COLO668 (cell line): Measurements from ENCODE around the gene NXF1.
A peak's percentile ranks its signal among the peaks of the same experiment; 100 is the strongest.
"Not testable (repeated sequence)": the region's sequence is repeated elsewhere in the genome, so short reads cannot be mapped to it uniquely, and the experiment has no call there.

Experiments
- DNase-seq: peaks from one replicate; lab custom pipeline; 2025; ENCODE audit not compliant: unreplicated experiment; lab: John Stamatoyannopoulos, UW

Gene NXF1

DNA sequence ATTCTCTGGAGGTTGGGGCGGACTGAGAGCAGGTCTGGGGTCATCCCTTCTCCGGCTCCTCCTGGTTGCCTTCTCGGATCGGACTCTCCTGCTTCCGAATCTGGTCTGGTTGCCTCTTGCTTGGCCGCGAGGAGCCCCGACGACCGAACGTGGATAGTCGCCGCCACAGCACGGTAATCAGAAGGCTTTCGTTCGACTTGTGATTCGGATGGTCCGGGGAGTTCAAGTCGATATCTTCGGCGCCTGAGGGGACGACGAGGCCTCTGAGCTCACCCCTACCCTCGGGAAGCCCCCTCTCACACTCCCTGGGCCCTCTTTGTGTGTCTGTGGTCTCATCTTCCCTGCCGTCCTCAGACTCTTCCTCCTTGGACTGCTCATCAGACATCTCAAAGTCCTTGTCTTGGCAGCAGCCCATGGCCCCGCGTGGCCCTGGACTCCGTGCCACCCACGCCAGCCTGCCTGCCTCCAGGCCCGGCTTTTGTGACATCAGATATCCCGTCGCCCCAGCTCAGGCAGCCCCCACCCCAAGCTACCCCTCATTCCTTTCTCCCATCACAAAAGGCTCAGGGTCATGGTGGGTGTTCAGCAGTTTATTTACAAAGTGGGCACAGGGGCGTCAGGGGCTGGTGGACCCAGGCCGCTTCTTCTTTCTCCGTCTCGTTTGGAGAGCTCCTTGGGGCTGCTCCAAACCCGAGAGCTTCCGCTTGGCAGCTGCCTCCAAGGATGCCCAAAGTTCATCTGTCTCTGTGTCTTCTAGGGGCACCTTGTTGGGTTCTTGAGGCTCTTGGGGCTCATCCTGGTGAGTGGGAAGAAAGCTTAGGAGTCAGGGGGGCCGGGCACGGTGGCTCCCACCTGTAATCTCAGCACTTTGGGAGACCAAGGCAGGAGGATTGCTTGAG, 27.3 kb upstream of the NXF1 start, which contains the start of gene TEX54:
Gene TEX54, minus strand, starts transcription at position 506 of the 899 bp plus-strand sequence.
- DNase-seq: peak; percentile 65

DNA sequence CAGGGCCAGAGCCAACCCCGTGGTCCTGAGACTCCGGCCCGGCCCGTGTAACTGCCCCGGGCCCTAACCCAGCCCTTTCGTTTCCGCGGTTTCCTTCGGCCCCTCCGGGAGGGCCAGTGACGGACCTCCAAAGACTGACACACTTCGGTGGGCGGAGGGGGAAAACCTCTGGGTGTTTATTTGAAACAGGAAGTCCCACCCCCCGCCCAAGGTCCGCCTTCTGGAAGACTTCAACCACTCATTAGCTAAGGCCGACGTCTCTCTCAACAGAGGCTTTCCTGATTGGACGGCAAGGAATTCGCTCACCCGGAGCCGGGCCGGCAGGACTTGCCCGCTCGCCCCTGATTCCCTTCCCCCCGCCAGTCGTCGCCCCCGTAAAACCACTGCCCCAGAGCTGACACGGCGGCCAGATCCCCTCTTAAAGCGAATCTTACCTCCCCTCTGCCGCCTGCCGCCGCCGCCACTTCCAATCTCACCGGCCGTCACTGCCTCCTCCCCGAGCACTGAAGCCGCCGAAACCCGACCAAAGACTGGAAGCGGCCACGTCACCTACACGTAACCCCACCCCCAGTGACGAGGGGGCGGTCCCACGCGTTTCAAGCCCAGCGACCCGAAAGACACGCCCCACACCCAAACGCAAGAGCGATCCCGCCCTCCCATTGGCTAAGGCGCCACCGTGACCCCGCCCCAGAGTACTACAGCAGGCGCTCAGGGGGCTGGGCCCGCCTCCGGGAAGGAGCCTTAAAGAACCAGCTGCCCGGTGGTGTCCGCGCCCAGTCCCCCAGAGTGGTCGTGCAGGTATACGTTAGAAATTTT, 26.5 kb upstream of the NXF1 start, which contains the start of gene STX5:
Gene STX5, minus strand, starts transcription at position 532 of the 816 bp plus-strand sequence. CDS start 808 bp downstream, outside the sequence.
- DNase-seq: peak; percentile 99

DNA sequence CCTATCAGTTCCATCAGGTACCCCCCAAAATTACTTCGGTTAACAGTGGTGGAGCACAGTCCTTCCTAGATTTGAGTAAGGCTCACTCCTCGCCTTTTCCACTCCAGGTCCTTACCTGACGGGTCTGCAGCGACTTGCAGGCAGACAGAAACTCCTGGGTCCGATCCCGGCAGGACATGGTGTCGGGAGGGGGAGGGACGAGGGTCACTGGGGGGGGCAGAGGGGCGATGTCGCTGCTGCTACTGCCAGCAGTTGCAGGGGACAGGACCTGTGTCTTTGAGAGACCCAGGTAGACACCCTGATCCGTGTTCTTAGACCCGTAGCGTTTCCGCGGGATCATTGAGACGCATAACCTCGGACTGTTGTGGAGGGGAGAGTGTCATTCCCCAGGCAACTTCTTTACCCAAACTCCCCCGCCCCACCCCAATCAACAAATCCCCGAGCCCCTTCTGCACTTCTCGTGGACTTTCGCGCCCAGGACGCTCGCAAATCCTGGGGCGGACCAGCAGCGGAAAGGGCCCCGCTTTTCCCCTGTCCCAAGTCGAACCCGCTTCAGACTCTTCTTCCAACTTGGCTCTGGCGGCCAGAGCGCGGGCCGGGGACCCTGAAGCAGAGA, 25.8 kb upstream of the NXF1 start:
- DNase-seq: no peak

DNA sequence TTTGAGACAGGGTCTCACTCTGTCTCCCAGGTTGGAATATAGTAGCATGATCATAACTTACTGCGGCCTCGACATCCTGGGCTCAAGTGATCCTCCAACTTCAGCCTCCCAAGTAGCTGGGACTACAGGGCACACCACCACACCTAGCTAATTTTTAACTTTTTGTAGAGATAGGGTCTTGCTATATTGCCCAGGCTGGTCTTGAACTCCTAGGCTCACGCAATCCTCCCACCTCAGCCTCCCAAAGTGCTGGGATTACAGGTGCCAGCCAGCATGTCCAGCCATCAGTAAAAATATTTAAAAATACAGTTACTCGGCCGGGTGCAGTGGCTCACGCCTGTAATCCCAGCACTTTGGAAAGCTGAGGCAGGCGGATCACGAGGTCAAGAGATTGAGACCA, 22.9 kb upstream of the NXF1 start:
- not testable (repeated sequence) for DNase-seq

DNA sequence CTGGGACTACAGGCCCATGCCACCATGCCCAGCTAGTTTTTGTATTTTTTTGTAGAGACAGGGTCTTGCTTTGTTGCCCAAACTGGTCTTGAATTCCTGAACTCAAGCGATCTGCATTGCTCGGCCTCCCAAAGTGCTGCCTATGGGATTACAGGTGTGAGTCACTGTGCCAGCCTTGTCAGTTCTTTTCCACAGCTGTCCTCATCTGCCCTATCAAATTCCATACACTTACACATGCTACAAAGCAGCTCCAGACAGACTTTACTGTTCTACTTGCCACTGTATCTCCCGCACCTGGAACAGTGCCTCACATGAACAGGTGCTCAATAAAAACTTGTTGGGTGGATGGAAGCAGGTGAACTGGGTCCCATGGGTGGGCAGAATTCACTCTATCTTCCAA, 18.4 kb upstream of the NXF1 start:
- no peak for DNase-seq

GRCh38 chr11:62817129-62817528, 11.9 kb upstream of the NXF1 start:
- DNase-seq: no peak

GRCh38 chr11:62816557-62816956, 11.3 kb upstream of the NXF1 start:
- no peak for DNase-seq

- no peak for DNase-seq
Measured at GRCh38 chr11:62811659-62812058, 6.4 kb upstream of the NXF1 start.

DNA sequence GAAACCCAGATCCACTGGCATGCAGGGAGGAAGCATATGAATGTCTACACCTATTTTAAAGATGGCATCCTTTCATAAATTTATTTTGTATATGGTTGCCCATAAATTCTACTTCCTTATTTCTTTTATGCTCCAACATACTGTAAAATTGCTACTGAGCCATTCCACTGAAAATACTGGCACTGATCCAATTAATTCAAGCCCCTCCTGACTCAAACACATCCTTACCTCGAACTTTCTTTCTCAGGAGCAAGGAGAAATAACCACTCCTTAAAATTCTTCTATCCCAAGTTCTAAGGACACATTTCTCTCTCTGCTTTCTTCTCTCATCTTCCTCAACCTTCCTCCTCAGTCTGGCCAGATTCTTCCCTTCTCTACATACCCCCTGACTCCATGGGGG, 5.5 kb upstream of the NXF1 start:
- no peak for DNase-seq

- DNase-seq: no peak
Measured at GRCh38 chr11:62806611-62807121, 1.4 kb upstream of the NXF1 start.

DNA sequence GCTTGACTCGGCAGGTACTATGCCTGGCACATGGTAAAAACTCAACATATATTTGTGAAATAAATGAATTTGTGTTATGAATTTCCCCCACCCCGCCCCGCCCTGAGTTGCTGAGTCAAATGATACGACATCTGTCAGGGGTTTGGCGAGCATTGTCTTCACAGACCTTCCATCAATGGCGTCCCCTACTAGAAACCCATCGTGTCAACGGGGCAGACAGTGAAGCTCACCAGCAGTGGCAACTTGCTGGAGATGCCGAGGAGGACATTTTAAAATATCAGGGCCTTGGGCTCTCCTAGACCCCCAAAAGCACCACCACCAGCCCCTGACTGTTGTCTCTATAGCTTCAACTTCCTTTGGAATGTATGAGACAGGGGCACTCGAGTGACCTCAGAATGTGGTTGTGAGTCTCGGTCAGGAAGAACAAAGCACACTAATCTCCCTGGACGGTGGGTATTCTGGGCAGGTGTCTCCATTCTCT, 761 bp upstream of the NXF1 start:
- DNase-seq: peak; percentile 34

DNA sequence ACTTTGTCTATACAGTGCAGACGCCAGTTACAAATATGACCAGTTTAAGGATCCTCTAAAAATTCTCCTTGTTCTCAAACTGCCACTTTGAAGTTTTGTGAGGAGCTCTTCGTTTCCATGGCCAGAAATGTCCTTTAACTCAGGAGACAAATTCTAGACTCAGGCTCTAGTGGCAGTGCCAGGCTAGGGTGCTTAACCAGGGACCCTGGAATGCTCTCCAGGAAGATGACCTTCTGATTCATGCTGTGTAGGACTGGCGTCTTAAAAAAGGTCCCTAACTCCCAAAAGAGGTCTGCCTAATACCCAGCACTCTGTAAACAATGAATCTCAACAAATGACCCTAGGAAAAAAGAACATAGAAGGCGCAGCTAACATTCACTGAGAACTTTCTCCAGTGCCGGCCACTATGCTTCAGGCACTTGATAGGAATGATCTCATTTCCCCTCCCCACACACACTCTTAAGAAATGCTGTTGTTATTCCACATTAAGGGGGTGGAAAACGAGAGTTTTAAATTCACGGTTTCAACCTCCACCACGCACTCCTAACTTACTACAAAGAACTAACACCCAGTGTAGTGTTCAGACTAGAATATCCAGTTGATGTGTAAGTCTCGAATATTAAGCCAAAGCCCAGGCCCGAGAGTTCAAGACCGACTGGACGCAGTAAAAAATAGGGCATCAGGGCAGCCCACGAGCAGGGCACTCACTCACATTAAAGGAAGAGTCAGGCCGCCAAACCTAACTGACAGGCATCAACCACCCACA, 747 bp downstream of the NXF1 start:
- DNase-seq: no peak

GRCh38 chr11:62801071-62801470, 4.2 kb downstream of the NXF1 start:
- DNase-seq: no peak

- no peak for DNase-seq
Measured at GRCh38 chr11:62799486-62799885, 5.8 kb downstream of the NXF1 start.

GRCh38 chr11:62796281-62796680, 9.0 kb downstream of the NXF1 start:
- DNase-seq: no peak

GRCh38 chr11:62794201-62794775, 11.0 kb downstream of the NXF1 start:
- no peak for DNase-seq

GRCh38 chr11:62792202-62792575, 13.1 kb downstream of the NXF1 start:
- no peak for DNase-seq

GRCh38 chr11:62791501-62792201, 13.6 kb downstream of the NXF1 start, which contains the start of gene TMEM223:
Gene TMEM223, minus strand, starts transcription at chr11:62792006. Its CDS starts 12 bp downstream, at chr11:62791994.
- peak; percentile 87 for DNase-seq

DNA sequence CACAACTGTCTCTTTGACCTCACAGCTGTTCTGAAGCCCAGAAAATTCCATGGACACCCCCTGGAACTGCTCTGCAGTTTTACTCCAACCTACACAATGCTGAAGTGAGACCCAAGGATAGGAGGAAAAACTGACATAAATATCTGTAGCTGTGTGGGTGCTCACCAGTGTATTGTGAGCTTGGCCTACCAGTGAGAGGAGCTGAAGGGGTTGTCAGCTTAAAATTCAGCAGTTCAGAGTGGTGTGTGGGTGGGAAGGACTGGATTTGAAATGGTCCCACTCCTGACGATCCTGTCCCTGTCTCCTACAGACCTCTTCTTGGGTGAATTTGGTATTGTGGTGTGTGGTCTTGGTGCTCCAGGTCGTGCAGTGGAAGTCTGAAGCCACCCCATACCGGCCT, 15.7 kb downstream of the NXF1 start:
- DNase-seq: no peak
